Measurements from ENCODE around the gene SCGB1D1.

- TF ChIP-seq EZH2 (IDR thresholded peaks at IDR 0.05) (no peak), POLR2AphosphoS5 (IDR thresholded peaks at IDR 0.05; ENCODE audit: borderline replicate concordance, low read depth, low read length) (no peak), FOXP2 (optimal IDR thresholded peaks at IDR 0.05; ENCODE audit: control extremely low read depth, extremely low read length, insufficient read depth) (no peak)
Measured at GRCh38 chr11:62151737-62152102, 38.3 kb upstream of the SCGB1D1 start.

Measured in SK-N-MC (cell line).